Jurkat, Clone E6-1 (cell line): ENCODE measurements around the gene RENBP.

Experiments used
- DNase-seq: peaks from one replicate; pipeline ENCODE4 v3.0.0-alpha.2; 2011; ENCODE audit warnings: low read depth, low spot score
- H3K4me3 ChIP-seq: 2 replicates; pipeline ENCODE4 v1.5.1; 2011; ENCODE audit warnings: mild to moderate bottlenecking, low read length, control low read depth, moderate library complexity

RENBP gene

GRCh38 chrX:153957224-153957623, 12.8 kb upstream of the RENBP start:
- no peak for DNase-seq
- H3K4me3 ChIP-seq: no peak overlapping the region

GRCh38 chrX:153956044-153956907, 11.8 kb upstream of the RENBP start:
- H3K4me3 ChIP-seq: no peak overlapping the region
- no peak for DNase-seq

GRCh38 chrX:153955228-153955732, 10.8 kb upstream of the RENBP start:
- no peak overlapping the region for H3K4me3 ChIP-seq
- no peak for DNase-seq

GRCh38 chrX:153954558-153955227, 10.2 kb upstream of the RENBP start:
- no peak for DNase-seq

GRCh38 chrX:153953892-153954557, 9.6 kb upstream of the RENBP start:
- H3K4me3 ChIP-seq: no peak overlapping the region
- DNase-seq: no peak

More at GRCh38 chrX:153954558-153955227, 10.2 kb upstream of the RENBP start:
- H3K4me3 ChIP-seq: no peak overlapping the region

GRCh38 chrX:153953342-153953830, 8.9 kb upstream of the RENBP start:
- no peak overlapping the region for H3K4me3 ChIP-seq
- DNase-seq: no peak

GRCh38 chrX:153952373-153953026, 8.1 kb upstream of the RENBP start:
- DNase-seq: no peak
- no peak overlapping the region for H3K4me3 ChIP-seq

GRCh38 chrX:153951683-153952372, 7.4 kb upstream of the RENBP start:
- no peak for DNase-seq
- H3K4me3 ChIP-seq: no peak overlapping the region

GRCh38 chrX:153950127-153950526, 5.7 kb upstream of the RENBP start:
- no peak overlapping the region for H3K4me3 ChIP-seq

GRCh38 chrX:153948847-153949805, 4.7 kb upstream of the RENBP start:
- no peak for DNase-seq
- no peak overlapping the region for H3K4me3 ChIP-seq

More at GRCh38 chrX:153950127-153950526, 5.7 kb upstream of the RENBP start:
- DNase-seq: no peak

- H3K4me3 ChIP-seq: no peak overlapping the region
- no peak for DNase-seq
Observed at GRCh38 chrX:153948002-153948466, 3.6 kb upstream of the RENBP start.

GRCh38 chrX:153947009-153947769, 2.7 kb upstream of the RENBP start:
- H3K4me3 ChIP-seq: no peak overlapping the region
- peak; percentile 70 for DNase-seq

GRCh38 chrX:153945956-153946943, 1.8 kb upstream of the RENBP start:
- no peak for DNase-seq

GRCh38 chrX:153944800-153945150, 332 bp upstream of the RENBP start:
- H3K4me3 ChIP-seq: no peak overlapping the region
- DNase-seq: no peak

More at GRCh38 chrX:153945956-153946943, 1.8 kb upstream of the RENBP start:
- no peak overlapping the region for H3K4me3 ChIP-seq
